GM18508 (cell line): ENCODE data around the gene MARVELD2.
"Not testable (repeated sequence)": the region's sequence is repeated elsewhere in the genome, so short reads cannot be mapped to it uniquely, and the experiment has no call there.

Source experiments
- ATAC-seq: cut with Tn5 transposase; IDR thresholded peaks from one replicate; pipeline ENCODE4 v1.9.1; 2021; ENCODE audit warnings: moderate number of reproducible peaks; ENCODE audit not compliant: insufficient read depth, unreplicated experiment

Gene MARVELD2

GRCh38 chr5:69414885-69415583 is at the start of gene MARVELD2:
MARVELD2 (plus strand) TSS chr5:69415116; CDS start chr5:69419386, 4,270 bp downstream.
- no peak for ATAC-seq

- no peak for ATAC-seq
Measured at GRCh38 chr5:69367697-69368279, 47.1 kb upstream of the MARVELD2 start.

GRCh38 chr5:69368458-69369339 is 46.2 kb upstream of the MARVELD2 start:
- no peak for ATAC-seq

- peak; percentile 69 for ATAC-seq
Measured at GRCh38 chr5:69369340-69370121, 45.4 kb upstream of the MARVELD2 start, which contains the start of the genes AK6, RAD17 and TAF9. AK6 (minus strand) TSS chr5:69369520; CDS start chr5:69369490, 30 bp downstream. RAD17 (plus strand) TSS chr5:69369818; CDS start chr5:69372209, 2,391 bp downstream. TAF9 (minus strand) TSS chr5:69369520; CDS start chr5:69365737, 3,783 bp downstream.

GRCh38 chr5:69370335-69370734 is 44.6 kb upstream of the MARVELD2 start:
- ATAC-seq, result not testable (repeated sequence)

GRCh38 chr5:69372394-69372793 is 42.5 kb upstream of the MARVELD2 start:
- ATAC-seq, result no peak

- ATAC-seq, result peak; percentile 65
Measured at GRCh38 chr5:69374911-69375446, 39.9 kb upstream of the MARVELD2 start.

- no peak for ATAC-seq
Measured at GRCh38 chr5:69378376-69378775, 36.5 kb upstream of the MARVELD2 start.

GRCh38 chr5:69404659-69405330 is 10.1 kb upstream of the MARVELD2 start:
- ATAC-seq, result no peak

- ATAC-seq, result no peak
Measured at GRCh38 chr5:69415584-69415958, 655 bp downstream of the MARVELD2 start.

GRCh38 chr5:69416180-69416579 is 1.3 kb downstream of the MARVELD2 start:
- no peak for ATAC-seq

- no peak for ATAC-seq
Measured at GRCh38 chr5:69416699-69417098, 1.8 kb downstream of the MARVELD2 start.

GRCh38 chr5:69418554-69418953 is 3.6 kb downstream of the MARVELD2 start:
- ATAC-seq, result no peak

- no peak for ATAC-seq
Measured at GRCh38 chr5:69431424-69432303, 16.7 kb downstream of the MARVELD2 start.

GRCh38 chr5:69432412-69433206 is 17.7 kb downstream of the MARVELD2 start:
- ATAC-seq, result peak; percentile 48

GRCh38 chr5:69435276-69435884 is 20.5 kb downstream of the MARVELD2 start:
- not testable (repeated sequence) for ATAC-seq

GRCh38 chr5:69444127-69444754 is 29.3 kb downstream of the MARVELD2 start:
- no peak for ATAC-seq
